NCI-H446 (cell line): ENCODE measurements around the gene ATXN7L2.
"Not testable (repeated sequence)": the region's sequence is repeated elsewhere in the genome, so short reads cannot be mapped to it uniquely, and the experiment has no call there.

ENCODE experiments used
- DNase-seq, 2 experiments: peaks; one replicate each; lab custom pipeline; 2025; lab: John Stamatoyannopoulos, UW

The ATXN7L2 gene

GRCh38 chr1:109483672-109484518 is at the start of gene ATXN7L2:
ATXN7L2 (plus strand) TSS chr1:109483905; CDS start chr1:109483954, 49 bp downstream.
- peak; percentile 87 to 95 for DNase-seq

- no peak for DNase-seq
Observed at GRCh38 chr1:109434484-109434883, 49.2 kb upstream of the ATXN7L2 start.

GRCh38 chr1:109438798-109439297 is 44.9 kb upstream of the ATXN7L2 start:
- no peak for DNase-seq

GRCh38 chr1:109441069-109441468 is 42.6 kb upstream of the ATXN7L2 start:
- DNase-seq = no peak

GRCh38 chr1:109443476-109443875 is 40.2 kb upstream of the ATXN7L2 start:
- DNase-seq = no peak

GRCh38 chr1:109444346-109444745 is 39.4 kb upstream of the ATXN7L2 start:
- no peak for DNase-seq

GRCh38 chr1:109445949-109446695 is 37.6 kb upstream of the ATXN7L2 start:
- not testable (repeated sequence) for DNase-seq

GRCh38 chr1:109447524-109447923 is 36.2 kb upstream of the ATXN7L2 start:
- DNase-seq = no peak

GRCh38 chr1:109454497-109455133 is 29.1 kb upstream of the ATXN7L2 start:
- DNase-seq = no peak

GRCh38 chr1:109457819-109458218 is 25.9 kb upstream of the ATXN7L2 start:
- no peak for DNase-seq

- DNase-seq = no peak
Observed at GRCh38 chr1:109466125-109466451, 17.6 kb upstream of the ATXN7L2 start.

- no peak for DNase-seq
Observed at GRCh38 chr1:109466452-109467300, 17.0 kb upstream of the ATXN7L2 start, which contains the start of gene SYPL2. SYPL2 (plus strand) TSS chr1:109466546; CDS start chr1:109466844, 298 bp downstream.

GRCh38 chr1:109467301-109467777 is 16.4 kb upstream of the ATXN7L2 start:
- DNase-seq = no peak

- no peak for DNase-seq
Observed at GRCh38 chr1:109468061-109468460, 15.6 kb upstream of the ATXN7L2 start.

- no peak for DNase-seq
Observed at GRCh38 chr1:109468903-109469302, 14.8 kb upstream of the ATXN7L2 start.

GRCh38 chr1:109470245-109470644 is 13.5 kb upstream of the ATXN7L2 start:
- DNase-seq = no peak

GRCh38 chr1:109472779-109473178 is 10.9 kb upstream of the ATXN7L2 start:
- DNase-seq = no peak

- not testable (repeated sequence) for DNase-seq
Observed at GRCh38 chr1:109473284-109474057, 10.2 kb upstream of the ATXN7L2 start.

- no peak for DNase-seq
Observed at GRCh38 chr1:109474697-109475096, 9.0 kb upstream of the ATXN7L2 start.

GRCh38 chr1:109475261-109475660 is 8.4 kb upstream of the ATXN7L2 start:
- DNase-seq = no peak

GRCh38 chr1:109476825-109477224 is 6.9 kb upstream of the ATXN7L2 start:
- DNase-seq = no peak
